ENCODE measurements around the gene DDIAS.
"Not testable (repeated sequence)": the region's sequence is repeated elsewhere in the genome, so short reads cannot be mapped to it uniquely, and the experiment has no call there.

DDIAS gene

GRCh38 chr11:82902880-82903279 lies 1.3 kb downstream of the DDIAS start:
- Mint-ChIP-seq H3K36me3 (no peaks in the 10 kb centered on the region), H3K4me1 (peaks cover 60% of the 10 kb centered on the region), H3K9me3 (no peaks in the 10 kb centered on the region), H3K27me3 (no peaks in the 10 kb centered on the region), H3K27ac (no peak overlapping the region), H3K4me3 (peak overlapping the region; percentile 94)

GRCh38 chr11:82903843-82904586 lies 2.5 kb downstream of the DDIAS start:
- Mint-ChIP-seq H3K9me3 (no peaks in the 10 kb centered on the region), H3K4me3 (peak overlapping the region; percentile 52), H3K27ac (no peak overlapping the region), H3K4me1 (peaks cover 61% of the 10 kb centered on the region), H3K36me3 (no peaks in the 10 kb centered on the region), H3K27me3 (no peaks in the 10 kb centered on the region)

GRCh38 chr11:82906236-82906635 lies 4.7 kb downstream of the DDIAS start:
- Mint-ChIP-seq H3K27ac (no peak overlapping the region), H3K27me3 (no peaks in the 10 kb centered on the region), H3K4me3 (no peak overlapping the region), H3K36me3 (no peaks in the 10 kb centered on the region), H3K4me1 (peaks cover 60% of the 10 kb centered on the region), H3K9me3 (peaks cover under 1% of the 10 kb centered on the region)

GRCh38 chr11:82906931-82907330 lies 5.4 kb downstream of the DDIAS start:
- Mint-ChIP-seq H3K27me3 (no peaks in the 10 kb centered on the region), H3K9me3 (peaks cover 5% of the 10 kb centered on the region), H3K36me3 (peaks cover 4% of the 10 kb centered on the region), H3K4me3 (peak overlapping the region; percentile 13), H3K27ac (peak overlapping the region; percentile 38), H3K4me1 (peaks cover 55% of the 10 kb centered on the region)

- no peaks in the 10 kb centered on the region for H3K27me3 Mint-ChIP-seq
- H3K4me1 Mint-ChIP-seq: peaks cover 51% of the 10 kb centered on the region
- H3K4me3 Mint-ChIP-seq: no peak overlapping the region
- H3K9me3 Mint-ChIP-seq: peaks cover 5% of the 10 kb centered on the region
- H3K36me3 Mint-ChIP-seq: peaks cover 4% of the 10 kb centered on the region
- no peak overlapping the region for H3K27ac Mint-ChIP-seq
These were observed 5.8 kb downstream of the DDIAS start for GRCh38 chr11:82907371-82907770.

GRCh38 chr11:82908311-82908710 lies 6.8 kb downstream of the DDIAS start:
- Mint-ChIP-seq H3K27me3 (no peaks in the 10 kb centered on the region), H3K27ac (no peak overlapping the region), H3K4me1 (peaks cover 44% of the 10 kb centered on the region), H3K4me3 (no peak overlapping the region), H3K36me3 (peaks cover 6% of the 10 kb centered on the region), H3K9me3 (peaks cover 10% of the 10 kb centered on the region)

- peaks cover 10% of the 10 kb centered on the region for H3K9me3 Mint-ChIP-seq
- H3K4me3 Mint-ChIP-seq: no peak overlapping the region
- peaks cover 40% of the 10 kb centered on the region for H3K4me1 Mint-ChIP-seq
- H3K36me3 Mint-ChIP-seq: peaks cover 6% of the 10 kb centered on the region
- no peaks in the 10 kb centered on the region for H3K27me3 Mint-ChIP-seq
- no peak overlapping the region for H3K27ac Mint-ChIP-seq
These were observed 7.6 kb downstream of the DDIAS start for GRCh38 chr11:82909015-82909640.

GRCh38 chr11:82919786-82920185 lies 18.2 kb downstream of the DDIAS start:
- Mint-ChIP-seq H3K4me1 (peaks cover 51% of the 10 kb centered on the region), H3K27ac (peak overlapping the region; percentile 63), H3K4me3 (peak overlapping the region; percentile 70), H3K36me3 (peaks cover 26% of the 10 kb centered on the region)
- not testable (repeated sequence) for H3K27me3 Mint-ChIP-seq, H3K9me3 Mint-ChIP-seq

- Mint-ChIP-seq H3K27ac (peak overlapping the region; percentile 63), H3K4me1 (peaks cover 51% of the 10 kb centered on the region), H3K4me3 (peak overlapping the region; percentile 70), H3K36me3 (peaks cover 26% of the 10 kb centered on the region)
- not testable (repeated sequence) for H3K9me3 Mint-ChIP-seq, H3K27me3 Mint-ChIP-seq
These were observed 18.7 kb downstream of the DDIAS start for GRCh38 chr11:82920227-82920626.

GRCh38 chr11:82922396-82923173 lies 21.0 kb downstream of the DDIAS start:
- not testable (repeated sequence) for H3K4me3 Mint-ChIP-seq, H3K27ac Mint-ChIP-seq, H3K27me3 Mint-ChIP-seq, H3K9me3 Mint-ChIP-seq
- H3K4me1 Mint-ChIP-seq: peaks cover 58% of the 10 kb centered on the region
- H3K36me3 Mint-ChIP-seq: peaks cover 20% of the 10 kb centered on the region

- Mint-ChIP-seq H3K4me3 (no peak overlapping the region), H3K27ac (no peak overlapping the region), H3K27me3 (no peaks in the 10 kb centered on the region), H3K9me3 (no peaks in the 10 kb centered on the region), H3K4me1 (peaks cover 48% of the 10 kb centered on the region), H3K36me3 (peaks cover 7% of the 10 kb centered on the region)
These were observed 23.1 kb downstream of the DDIAS start for GRCh38 chr11:82924522-82925224.

- Mint-ChIP-seq H3K4me1 (peaks cover 36% of the 10 kb centered on the region), H3K9me3 (no peaks in the 10 kb centered on the region), H3K4me3 (no peak overlapping the region), H3K36me3 (peaks cover 2% of the 10 kb centered on the region), H3K27me3 (no peaks in the 10 kb centered on the region), H3K27ac (no peak overlapping the region)
These were observed 25.8 kb downstream of the DDIAS start for GRCh38 chr11:82927264-82927880.

- H3K4me1 Mint-ChIP-seq: peaks cover 39% of the 10 kb centered on the region
- H3K9me3 Mint-ChIP-seq: no peaks in the 10 kb centered on the region
- no peak overlapping the region for H3K27ac Mint-ChIP-seq
- peaks cover 4% of the 10 kb centered on the region for H3K36me3 Mint-ChIP-seq
- H3K27me3 Mint-ChIP-seq: no peaks in the 10 kb centered on the region
- H3K4me3 Mint-ChIP-seq: no peak overlapping the region
These were observed 27.6 kb downstream of the DDIAS start for GRCh38 chr11:82929121-82929520.

- H3K9me3 Mint-ChIP-seq: no peaks in the 10 kb centered on the region
- H3K4me1 Mint-ChIP-seq: peaks cover 39% of the 10 kb centered on the region
- no peak overlapping the region for H3K27ac Mint-ChIP-seq
- H3K36me3 Mint-ChIP-seq: peaks cover 4% of the 10 kb centered on the region
- H3K27me3 Mint-ChIP-seq: no peaks in the 10 kb centered on the region
- H3K4me3 Mint-ChIP-seq: no peak overlapping the region
These were observed 28.7 kb downstream of the DDIAS start for GRCh38 chr11:82930229-82930628.

GRCh38 chr11:82930734-82931133 lies 29.2 kb downstream of the DDIAS start:
- Mint-ChIP-seq H3K9me3 (no peaks in the 10 kb centered on the region), H3K27me3 (no peaks in the 10 kb centered on the region), H3K4me1 (peaks cover 39% of the 10 kb centered on the region), H3K27ac (no peak overlapping the region), H3K36me3 (peaks cover 4% of the 10 kb centered on the region), H3K4me3 (no peak overlapping the region)

Data from activated naive CD4-positive, alpha-beta T cell treated with anti-CD3 and anti-CD28 coated beads, Interleukin-2, amount 50 U/mL, for 24 hours (primary cell).